Epithelial cell of esophagus (primary cell): ENCODE data around the gene KLHL34.

Source experiments
- DNase-seq: peaks from one replicate; pipeline ENCODE4 v3.0.0; 2010; ENCODE audit warnings: low read depth
- H3K4me3 ChIP-seq: 2 replicates; pipeline ENCODE4 v1.5.1; 2011; ENCODE audit warnings: mild to moderate bottlenecking, low read length, control low read depth
- CTCF ChIP-seq: IDR thresholded peaks from 2 replicates; pipeline ENCODE4 v1.5.1; 2011; ENCODE audit warnings: low read depth, mild to moderate bottlenecking, low read length, control low read depth, inconsistent platforms; ENCODE audit not compliant: insufficient read depth; ENCODE audit errors: missing control alignments

Gene KLHL34

GRCh38 chrX:21632027-21632426, 26.1 kb downstream of the KLHL34 start:
- DNase-seq: no peak
- H3K4me3 ChIP-seq: no peak overlapping the region
- TF ChIP-seq CTCF: no peak

GRCh38 chrX:21623778-21624501, 34.2 kb downstream of the KLHL34 start:
- no peak for TF ChIP-seq CTCF
- DNase-seq: no peak
- no peak overlapping the region for H3K4me3 ChIP-seq

GRCh38 chrX:21620234-21620633, 37.9 kb downstream of the KLHL34 start:
- no peak for TF ChIP-seq CTCF
- no peak for DNase-seq
- no peak overlapping the region for H3K4me3 ChIP-seq

GRCh38 chrX:21616386-21616785, 41.7 kb downstream of the KLHL34 start:
- TF ChIP-seq CTCF: no peak
- H3K4me3 ChIP-seq: no peak overlapping the region
- DNase-seq: no peak

- H3K4me3 ChIP-seq: no peak overlapping the region
- DNase-seq: no peak
- no peak for TF ChIP-seq CTCF
These were observed 46.0 kb downstream of the KLHL34 start for GRCh38 chrX:21612154-21612553.

- DNase-seq: no peak
- no peak for TF ChIP-seq CTCF
- no peak overlapping the region for H3K4me3 ChIP-seq
These were observed 48.0 kb downstream of the KLHL34 start for GRCh38 chrX:21610168-21610567.

GRCh38 chrX:21606002-21606401, 52.1 kb downstream of the KLHL34 start:
- DNase-seq: no peak
- no peak for TF ChIP-seq CTCF

More at GRCh38 chrX:21606002-21606401, 52.1 kb downstream of the KLHL34 start:
- no peak overlapping the region for H3K4me3 ChIP-seq
